GM12864 (cell line): ENCODE results near the gene DNAJC30.
A peak's percentile ranks its signal among the peaks of the same experiment; 100 is the strongest.
"Not testable (repeated sequence)": the region's sequence is repeated elsewhere in the genome, so short reads cannot be mapped to it uniquely, and the experiment has no call there.

Experiments used
- DNase-seq: peaks from one replicate; pipeline ENCODE4 v3.0.0-alpha.2; 2011; ENCODE audit warnings: low read depth
- H3K4me3 ChIP-seq: 2 replicates; pipeline ENCODE4 v1.5.1; 2011; ENCODE audit warnings: mild to moderate bottlenecking, low read depth, low read length, control low read depth
- TF ChIP-seq, protein P1 (sequence below): IDR thresholded peaks from 2 replicates; pipeline ENCODE4 v1.5.1; 2011; ENCODE audit warnings: low read depth, mild to moderate bottlenecking, moderate library complexity, low read length, control low read depth, inconsistent platforms; ENCODE audit errors: missing control alignments

The DNAJC30 gene

DNA sequence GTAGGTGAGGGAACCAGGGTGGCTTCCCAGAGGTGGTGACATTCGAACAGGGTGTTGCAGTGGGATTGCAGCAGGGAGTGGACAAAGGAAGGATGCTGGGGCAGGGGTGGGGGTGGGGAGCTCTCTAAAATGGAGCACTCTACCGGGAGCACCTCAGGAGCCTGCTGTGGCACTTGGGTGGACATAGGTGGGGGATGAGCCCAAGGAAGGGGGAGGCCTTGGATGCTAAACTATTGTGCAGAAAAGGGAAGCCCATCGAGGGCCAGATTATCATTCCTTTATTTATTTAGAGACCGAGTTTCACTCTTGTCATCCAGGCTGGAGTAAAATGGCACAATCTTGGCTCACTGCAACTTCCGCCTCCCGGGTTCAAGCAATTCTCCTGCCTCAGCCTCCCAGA is 39.5 kb upstream of the DNAJC30 start:
- no peak overlapping the region for H3K4me3 ChIP-seq
- TF ChIP-seq, protein P1, sequence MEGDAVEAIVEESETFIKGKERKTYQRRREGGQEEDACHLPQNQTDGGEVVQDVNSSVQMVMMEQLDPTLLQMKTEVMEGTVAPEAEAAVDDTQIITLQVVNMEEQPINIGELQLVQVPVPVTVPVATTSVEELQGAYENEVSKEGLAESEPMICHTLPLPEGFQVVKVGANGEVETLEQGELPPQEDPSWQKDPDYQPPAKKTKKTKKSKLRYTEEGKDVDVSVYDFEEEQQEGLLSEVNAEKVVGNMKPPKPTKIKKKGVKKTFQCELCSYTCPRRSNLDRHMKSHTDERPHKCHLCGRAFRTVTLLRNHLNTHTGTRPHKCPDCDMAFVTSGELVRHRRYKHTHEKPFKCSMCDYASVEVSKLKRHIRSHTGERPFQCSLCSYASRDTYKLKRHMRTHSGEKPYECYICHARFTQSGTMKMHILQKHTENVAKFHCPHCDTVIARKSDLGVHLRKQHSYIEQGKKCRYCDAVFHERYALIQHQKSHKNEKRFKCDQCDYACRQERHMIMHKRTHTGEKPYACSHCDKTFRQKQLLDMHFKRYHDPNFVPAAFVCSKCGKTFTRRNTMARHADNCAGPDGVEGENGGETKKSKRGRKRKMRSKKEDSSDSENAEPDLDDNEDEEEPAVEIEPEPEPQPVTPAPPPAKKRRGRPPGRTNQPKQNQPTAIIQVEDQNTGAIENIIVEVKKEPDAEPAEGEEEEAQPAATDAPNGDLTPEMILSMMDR, result no peak

DNA sequence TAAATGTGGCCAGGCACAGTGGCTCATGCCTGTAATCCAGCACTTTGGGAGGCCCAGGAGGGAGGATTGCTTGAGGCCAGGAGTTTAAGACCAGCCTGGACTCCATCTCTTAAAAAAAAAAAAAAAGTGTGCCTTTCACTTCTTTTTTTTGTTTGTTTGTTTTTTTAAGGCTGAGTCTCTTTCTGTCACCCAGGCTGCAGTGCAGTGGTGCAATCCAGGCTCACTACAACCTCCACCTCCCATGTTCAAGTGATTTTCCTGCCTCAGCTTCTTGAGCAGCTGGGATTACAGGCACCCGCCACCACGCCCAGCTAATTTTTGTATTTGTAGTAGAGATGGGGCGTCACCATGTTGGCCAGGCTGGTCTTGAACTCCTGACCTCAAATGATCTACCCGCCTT is 38.9 kb upstream of the DNAJC30 start:
- H3K4me3 ChIP-seq, DNase-seq: not testable (repeated sequence)

More for the DNA sequence above, 39.5 kb upstream of the DNAJC30 start:
- DNase-seq, result no peak

DNA sequence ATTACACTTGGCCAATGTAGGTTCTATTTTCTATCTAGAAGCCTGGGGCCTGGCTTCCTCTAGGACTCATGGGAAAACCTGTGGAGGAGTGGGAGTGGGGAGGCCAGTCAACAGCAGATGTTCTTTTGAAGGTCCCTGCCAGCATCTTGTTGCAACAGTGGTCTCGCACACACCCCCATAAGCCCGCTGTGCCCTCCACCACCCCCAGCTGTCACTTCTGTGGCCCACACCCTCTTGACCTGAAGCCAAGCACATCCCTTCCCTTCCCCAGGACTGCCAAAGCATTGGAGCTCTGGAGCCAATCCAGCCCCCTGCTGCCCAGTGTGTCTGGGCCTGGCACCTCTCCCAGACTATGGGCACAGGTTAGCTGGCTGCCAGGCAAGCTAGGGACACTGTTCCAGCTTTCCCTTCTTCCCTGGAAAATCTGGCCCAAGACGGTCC is 38.1 kb upstream of the DNAJC30 start:
- no peak overlapping the region for H3K4me3 ChIP-seq
- TF ChIP-seq, protein P1, result no peak
- no peak for DNase-seq

DNA sequence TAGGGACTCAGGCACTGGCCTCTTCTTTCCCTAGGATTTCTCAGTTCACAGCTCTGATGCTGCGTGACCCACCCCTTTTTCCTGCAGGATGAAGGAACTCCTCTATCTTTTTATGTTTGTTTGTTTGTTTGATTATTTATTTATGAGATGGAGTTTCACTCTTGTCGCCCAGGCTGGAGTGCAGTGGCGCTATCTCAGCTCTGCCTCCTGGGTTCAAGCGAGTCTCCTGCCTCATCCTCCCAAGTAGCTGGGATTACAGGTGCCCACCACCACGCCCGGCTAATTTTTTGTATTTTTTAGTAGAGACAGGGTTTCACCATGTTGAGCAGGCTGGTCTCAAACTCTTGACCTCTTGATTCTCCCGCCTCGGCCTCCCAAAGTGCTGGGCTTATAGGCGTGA is 37.2 kb upstream of the DNAJC30 start:
- H3K4me3 ChIP-seq, DNase-seq: not testable (repeated sequence)

DNA sequence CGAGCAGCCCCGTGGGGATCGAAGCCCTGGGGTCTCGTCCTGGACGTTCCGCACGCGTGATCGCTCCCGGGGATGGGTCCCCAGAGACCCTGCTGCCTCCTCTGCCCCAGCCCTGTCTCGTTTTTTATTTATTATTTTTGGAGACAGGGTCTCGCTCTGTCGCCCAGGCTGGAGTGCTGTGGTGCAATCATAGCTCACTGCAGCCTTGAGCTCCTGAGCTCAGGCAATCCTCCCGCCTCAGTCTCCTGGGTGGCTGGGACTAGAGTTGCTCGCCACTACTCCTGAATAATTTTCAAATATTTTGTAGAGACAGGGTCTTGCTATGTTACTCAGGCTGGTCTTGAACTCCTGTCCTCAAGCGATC is 36.5 kb upstream of the DNAJC30 start:
- DNase-seq, result no peak
- TF ChIP-seq, protein P1, result no peak
- H3K4me3 ChIP-seq, result peak overlapping the region; percentile 35; the same call in 1 of the 2 replicates

DNA sequence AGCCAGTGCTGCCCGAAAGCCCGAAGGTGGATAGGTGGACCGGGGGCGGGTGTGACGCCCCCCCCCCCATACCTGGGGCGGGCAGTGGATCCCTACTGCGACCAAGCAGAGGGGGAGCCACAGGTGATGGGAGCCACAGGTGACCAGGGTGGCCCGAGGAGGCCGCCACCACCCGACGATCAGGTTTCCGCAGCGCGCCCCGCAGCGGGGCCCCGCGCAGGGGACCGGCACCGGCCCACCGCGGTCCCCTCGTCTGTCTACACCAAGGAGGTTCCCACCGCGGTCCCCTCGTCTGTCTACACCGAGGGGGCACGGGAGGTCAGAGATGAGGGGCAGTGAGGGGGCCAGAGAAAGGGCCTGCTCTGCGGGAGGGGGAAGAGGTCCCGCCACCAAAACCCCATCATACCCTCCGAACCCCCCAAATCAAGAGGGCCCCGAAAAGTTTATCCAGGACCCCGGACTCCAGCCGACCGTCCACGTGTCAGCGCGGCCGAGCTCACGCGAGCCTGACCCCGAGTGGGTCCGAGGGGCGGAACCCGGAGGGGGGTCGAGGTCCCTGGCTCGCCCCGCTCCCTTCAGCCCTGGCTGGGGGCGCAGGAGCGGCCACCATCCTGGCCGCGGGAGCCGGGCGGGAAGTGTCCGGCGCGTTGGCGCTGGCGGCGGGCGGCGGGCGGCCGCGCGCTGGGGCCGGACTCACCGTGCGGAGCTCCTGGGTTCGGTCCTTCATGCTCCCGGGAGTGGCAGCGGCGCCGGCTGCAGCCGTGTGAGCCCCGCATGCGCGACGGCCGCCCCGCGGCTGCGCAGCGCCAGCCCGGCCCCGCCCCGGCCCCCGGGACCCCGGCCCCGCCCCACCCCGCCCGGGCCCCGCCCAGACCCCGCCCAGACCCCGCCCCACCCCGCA is 35.9 kb upstream of the DNAJC30 start, which contains the start of gene STX1A:
Gene STX1A, minus strand, starts transcription at position 765 of the 901 bp plus-strand sequence. Its CDS starts 38 bp downstream, at position 727.
- no peak for DNase-seq
- TF ChIP-seq, protein P1, result no peak

DNA sequence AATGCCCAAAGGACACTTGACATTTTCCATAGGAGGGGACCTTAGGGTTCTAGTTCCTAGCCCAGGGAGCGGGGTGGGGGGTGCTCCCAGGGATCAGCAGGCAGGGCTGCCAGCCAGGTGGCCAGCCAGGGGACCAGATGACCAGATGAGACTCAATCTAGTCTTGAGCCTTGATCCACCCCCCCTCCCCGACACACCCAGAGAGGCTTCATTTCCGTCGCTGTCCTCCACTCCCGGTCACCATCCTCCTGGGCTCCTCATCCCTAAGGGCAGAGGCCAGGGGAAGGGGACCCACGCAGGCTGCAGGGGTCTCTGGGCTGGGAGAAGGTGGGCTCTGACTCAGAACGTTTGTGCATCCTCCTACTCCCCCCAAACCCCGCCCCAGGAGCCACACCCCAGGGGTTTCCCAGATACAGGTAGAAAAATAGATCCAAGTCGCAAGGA is 35.2 kb upstream of the DNAJC30 start:
- TF ChIP-seq, protein P1, result no peak
- DNase-seq, result no peak
- peak overlapping the region; percentile 66 for H3K4me3 ChIP-seq

More for the DNA sequence above, 35.9 kb upstream of the DNAJC30 start, which contains the start of gene STX1A:
- H3K4me3 ChIP-seq, result peak within 1 kb of the TSS; percentile 66

DNA sequence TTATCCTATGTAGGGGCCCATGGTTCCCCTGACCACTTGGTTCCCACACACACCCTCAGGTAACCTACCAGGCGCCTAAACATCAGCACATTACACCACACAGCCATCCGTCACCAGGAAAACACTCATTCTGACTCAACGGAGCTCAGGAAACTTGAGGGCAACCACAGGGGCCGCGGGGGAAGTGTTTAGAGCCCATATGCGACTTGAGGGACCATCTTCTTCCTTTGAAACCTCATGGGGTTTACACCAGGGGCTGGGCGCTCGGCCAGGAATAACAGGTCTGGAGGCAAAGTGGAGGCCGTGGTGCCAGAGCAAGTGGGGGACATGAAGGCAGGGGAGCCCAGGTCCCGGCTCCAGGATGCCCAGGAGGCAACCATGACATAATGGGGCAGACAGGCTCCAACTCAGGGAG is 34.7 kb upstream of the DNAJC30 start:
- no peak for DNase-seq
- no peak overlapping the region; the same call in 1 of the 2 replicates for H3K4me3 ChIP-seq
- TF ChIP-seq, protein P1, result no peak
